ENCODE results near the gene SLC16A5. TPM values are rescaled to one million over a fixed set of nuclear protein-coding genes. Genes with fewer than 3 reads are reported as not detected.
"Not testable (repeated sequence)": the region's sequence is repeated elsewhere in the genome, so short reads cannot be mapped to it uniquely, and the experiment has no call there.

Gene SLC16A5
- total RNA-seq, 1 experiment from 2014 or later: 32.4 TPM

GRCh38 chr17:75072909-75073308 is 14.8 kb upstream of the SLC16A5 start:
- not testable (repeated sequence) for ATAC-seq; H3K27me3 Mint-ChIP-seq (ENCODE audit: low read depth)

GRCh38 chr17:75073618-75074047 is 14.1 kb upstream of the SLC16A5 start:
- H3K27ac Mint-ChIP-seq: no peak overlapping the region
- H3K27me3 Mint-ChIP-seq (ENCODE audit: low read depth): peaks cover 6% of the 10 kb centered on the region; the same call in 1 of the 2 replicates
- TF ChIP-seq NFYB (CRISPR knock-in tag; conservative IDR thresholded peaks at IDR 0.05; ENCODE audit: low read depth): no peak
- no peak for TF ChIP-seq E2F1 (CRISPR knock-in tag; IDR thresholded peaks at IDR 0.05)
- TF ChIP-seq, protein P1, sequence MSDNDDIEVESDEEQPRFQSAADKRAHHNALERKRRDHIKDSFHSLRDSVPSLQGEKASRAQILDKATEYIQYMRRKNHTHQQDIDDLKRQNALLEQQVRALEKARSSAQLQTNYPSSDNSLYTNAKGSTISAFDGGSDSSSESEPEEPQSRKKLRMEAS (CRISPR knock-in tag; IDR thresholded peaks at IDR 0.05): no peak
- TF ChIP-seq, protein P2, sequence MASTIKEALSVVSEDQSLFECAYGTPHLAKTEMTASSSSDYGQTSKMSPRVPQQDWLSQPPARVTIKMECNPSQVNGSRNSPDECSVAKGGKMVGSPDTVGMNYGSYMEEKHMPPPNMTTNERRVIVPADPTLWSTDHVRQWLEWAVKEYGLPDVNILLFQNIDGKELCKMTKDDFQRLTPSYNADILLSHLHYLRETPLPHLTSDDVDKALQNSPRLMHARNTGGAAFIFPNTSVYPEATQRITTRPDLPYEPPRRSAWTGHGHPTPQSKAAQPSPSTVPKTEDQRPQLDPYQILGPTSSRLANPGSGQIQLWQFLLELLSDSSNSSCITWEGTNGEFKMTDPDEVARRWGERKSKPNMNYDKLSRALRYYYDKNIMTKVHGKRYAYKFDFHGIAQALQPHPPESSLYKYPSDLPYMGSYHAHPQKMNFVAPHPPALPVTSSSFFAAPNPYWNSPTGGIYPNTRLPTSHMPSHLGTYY (CRISPR knock-in tag; IDR thresholded peaks at IDR 0.05): no peak
- no peak for TF ChIP-seq ZBTB43 (CRISPR knock-in tag; IDR thresholded peaks at IDR 0.05)
- no peak for TF ChIP-seq MXD4 (CRISPR knock-in tag; IDR thresholded peaks at IDR 0.05; ENCODE audit: borderline replicate concordance)
- no peak for TF ChIP-seq AR (CRISPR knock-in tag; IDR thresholded peaks at IDR 0.05)
- TF ChIP-seq, protein P3, sequence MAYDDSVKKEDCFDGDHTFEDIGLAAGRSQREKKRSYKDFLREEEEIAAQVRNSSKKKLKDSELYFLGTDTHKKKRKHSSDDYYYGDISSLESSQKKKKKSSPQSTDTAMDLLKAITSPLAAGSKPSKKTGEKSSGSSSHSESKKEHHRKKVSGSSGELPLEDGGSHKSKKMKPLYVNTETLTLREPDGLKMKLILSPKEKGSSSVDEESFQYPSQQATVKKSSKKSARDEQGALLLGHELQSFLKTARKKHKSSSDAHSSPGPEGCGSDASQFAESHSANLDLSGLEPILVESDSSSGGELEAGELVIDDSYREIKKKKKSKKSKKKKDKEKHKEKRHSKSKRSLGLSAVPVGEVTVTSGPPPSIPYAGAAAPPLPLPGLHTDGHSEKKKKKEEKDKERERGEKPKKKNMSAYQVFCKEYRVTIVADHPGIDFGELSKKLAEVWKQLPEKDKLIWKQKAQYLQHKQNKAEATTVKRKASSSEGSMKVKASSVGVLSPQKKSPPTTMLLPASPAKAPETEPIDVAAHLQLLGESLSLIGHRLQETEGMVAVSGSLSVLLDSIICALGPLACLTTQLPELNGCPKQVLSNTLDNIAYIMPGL (CRISPR knock-in tag; IDR thresholded peaks at IDR 0.05): no peak
- TF ChIP-seq SMAD4 (CRISPR knock-in tag; IDR thresholded peaks at IDR 0.05): no peak
- no peak for TF ChIP-seq PRRX2 (CRISPR knock-in tag; IDR thresholded peaks at IDR 0.05)
- no peaks in the 10 kb centered on the region for H3K36me3 Mint-ChIP-seq
- H3K4me1 Mint-ChIP-seq: peaks cover 12% of the 10 kb centered on the region
- DNase-seq (ENCODE audit: low spot score) (no peak), ATAC-seq (no peak)
- ChIA-PET POLR2A (interaction anchor here (0.7 to 1.0 kb wide), 2 partner anchors 22 to 40 kb away, joined by 3 read pairs; no protein-coding TSS in a partner anchor), CTCF (interaction anchor here (0.7 to 2.1 kb wide), 7 partner anchors 9 to 98 kb away, joined by 3 to 7 read pairs (median 5); partner anchors contain the start of gene NT5C)
- no peak overlapping the region for H3K4me3 Mint-ChIP-seq
- H3K9me3 Mint-ChIP-seq: no peaks in the 10 kb centered on the region

More at GRCh38 chr17:75072909-75073308, 14.8 kb upstream of the SLC16A5 start:
- not testable (repeated sequence) for H3K4me3 Mint-ChIP-seq; H3K27ac Mint-ChIP-seq; DNase-seq (ENCODE audit: low spot score); H3K9me3 Mint-ChIP-seq; H3K4me1 Mint-ChIP-seq; H3K36me3 Mint-ChIP-seq
- POLR2A ChIA-PET: interaction anchor here (0.7 kb wide), 1 partner anchor 22 kb away, joined by 3 read pairs; no protein-coding TSS in a partner anchor
- CTCF ChIA-PET: interaction anchor here (0.9 to 2.1 kb wide), 4 partner anchors 8 to 58 kb away, joined by 4 to 7 read pairs (median 6); partner anchors contain the start of gene NT5C

- no peak for DNase-seq (ENCODE audit: low spot score)
- Mint-ChIP-seq H3K9me3 (no peaks in the 10 kb centered on the region), H3K4me1 (peaks cover 17% of the 10 kb centered on the region), H3K27ac (no peak overlapping the region), H3K27me3 (ENCODE audit: low read depth) (peaks cover 12% of the 10 kb centered on the region), H3K36me3 (no peaks in the 10 kb centered on the region), H3K4me3 (no peak overlapping the region)
- ATAC-seq: no peak
- ChIA-PET CTCF (interaction anchor here (0.7 to 2.1 kb wide), 7 partner anchors 9 to 114 kb away, joined by 3 to 7 read pairs (median 3); partner anchors contain the start of gene NT5C), POLR2A (no interaction called here)
- no peak for TF ChIP-seq IRF2 (CRISPR knock-in tag; IDR thresholded peaks at IDR 0.05; ENCODE audit: borderline replicate concordance, low read depth)
- TF ChIP-seq ZNF121 (CRISPR knock-in tag; IDR thresholded peaks at IDR 0.05): no peak
- TF ChIP-seq, protein P2 (CRISPR knock-in tag; IDR thresholded peaks at IDR 0.05): no peak
- no peak for TF ChIP-seq ZNF416 (CRISPR knock-in tag; IDR thresholded peaks at IDR 0.05)
- TF ChIP-seq NR2C2 (CRISPR knock-in tag; IDR thresholded peaks at IDR 0.05): no peak
- no peak for TF ChIP-seq CREB1 (CRISPR knock-in tag; IDR thresholded peaks at IDR 0.05)
- no peak for TF ChIP-seq E2F4 (CRISPR knock-in tag; IDR thresholded peaks at IDR 0.05; ENCODE audit: borderline replicate concordance, low read depth)
- TF ChIP-seq HMGA2 (CRISPR knock-in tag; IDR thresholded peaks at IDR 0.05): no peak
- TF ChIP-seq GTF2I (CRISPR knock-in tag; conservative IDR thresholded peaks at IDR 0.05): no peak
- TF ChIP-seq SMAD4 (CRISPR knock-in tag; IDR thresholded peaks at IDR 0.05): no peak
Observed at GRCh38 chr17:75074532-75074931, 13.2 kb upstream of the SLC16A5 start.
